ENCODE measurements around the gene NSMCE4A.
"Not testable (repeated sequence)": the region's sequence is repeated elsewhere in the genome, so short reads cannot be mapped to it uniquely, and the experiment has no call there.

The NSMCE4A gene

GRCh38 chr10:121936295-121936694, 38.7 kb downstream of the NSMCE4A start:
- DNase-seq (ENCODE audit: low spot score): no peak
- FAIRE-seq: no peak

GRCh38 chr10:121935702-121936101, 39.3 kb downstream of the NSMCE4A start:
- FAIRE-seq (no peak), DNase-seq (ENCODE audit: low spot score) (no peak)

- DNase-seq (ENCODE audit: low spot score); FAIRE-seq: not testable (repeated sequence)
These were observed 44.5 kb downstream of the NSMCE4A start for GRCh38 chr10:121930268-121931085.

GRCh38 chr10:121929585-121930267, 45.3 kb downstream of the NSMCE4A start:
- not testable (repeated sequence) for DNase-seq (ENCODE audit: low spot score); FAIRE-seq

DNA sequence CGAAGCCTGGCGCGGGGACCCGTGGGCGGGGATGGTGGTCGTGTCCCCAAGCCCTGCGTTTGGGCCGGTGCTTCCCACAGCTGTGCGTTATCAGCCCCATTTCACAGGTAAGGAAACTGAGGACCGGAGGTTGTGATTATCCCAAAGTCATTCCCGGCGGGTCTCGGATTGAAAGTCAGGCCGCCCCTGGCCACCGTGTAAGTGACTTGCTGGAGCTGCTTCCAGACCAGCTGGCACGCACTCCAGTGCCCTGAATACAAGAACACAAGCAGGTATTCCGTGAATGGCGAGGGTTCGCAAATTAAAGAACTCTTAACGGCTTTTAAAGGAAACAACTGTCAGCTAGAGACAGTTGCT, 46.5 kb downstream of the NSMCE4A start:
- DNase-seq (ENCODE audit: low spot score) (no peak), FAIRE-seq (no peak)

- no peak for FAIRE-seq
- peak; percentile 77 for DNase-seq (ENCODE audit: low spot score)
These were observed 47.0 kb downstream of the NSMCE4A start, which contains the start of gene ATE1 for GRCh38 chr10:121927841-121928527. Gene ATE1 (minus strand): TSS chr10:121928031. CDS start chr10:121927949, 82 bp downstream.

- no peak for FAIRE-seq
- peak; percentile 56 for DNase-seq (ENCODE audit: low spot score)
These were observed 47.6 kb downstream of the NSMCE4A start for GRCh38 chr10:121927318-121927840.

GRCh38 chr10:121926671-121927317, 48.2 kb downstream of the NSMCE4A start:
- FAIRE-seq: no peak
- no peak for DNase-seq (ENCODE audit: low spot score)

DNA sequence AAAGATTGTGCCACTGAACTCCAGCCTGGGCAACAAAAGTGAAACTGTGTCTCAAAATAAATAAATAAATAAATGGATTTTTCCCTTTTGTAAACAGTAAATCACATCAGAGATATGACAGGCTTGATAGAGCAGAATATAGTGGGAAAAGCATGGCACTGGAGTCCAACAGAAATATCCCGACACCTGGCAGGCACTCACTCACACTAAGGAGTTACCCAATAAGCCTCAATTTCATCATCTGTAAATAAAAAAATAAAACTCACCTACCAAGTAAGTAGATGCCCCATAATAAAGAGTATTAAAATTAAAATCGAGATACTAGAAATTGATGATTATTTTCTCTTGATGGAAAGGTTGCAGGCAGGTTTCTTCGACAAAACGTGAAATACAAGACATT, 48.9 kb downstream of the NSMCE4A start:
- no peak for FAIRE-seq
- no peak for DNase-seq (ENCODE audit: low spot score)

DNA sequence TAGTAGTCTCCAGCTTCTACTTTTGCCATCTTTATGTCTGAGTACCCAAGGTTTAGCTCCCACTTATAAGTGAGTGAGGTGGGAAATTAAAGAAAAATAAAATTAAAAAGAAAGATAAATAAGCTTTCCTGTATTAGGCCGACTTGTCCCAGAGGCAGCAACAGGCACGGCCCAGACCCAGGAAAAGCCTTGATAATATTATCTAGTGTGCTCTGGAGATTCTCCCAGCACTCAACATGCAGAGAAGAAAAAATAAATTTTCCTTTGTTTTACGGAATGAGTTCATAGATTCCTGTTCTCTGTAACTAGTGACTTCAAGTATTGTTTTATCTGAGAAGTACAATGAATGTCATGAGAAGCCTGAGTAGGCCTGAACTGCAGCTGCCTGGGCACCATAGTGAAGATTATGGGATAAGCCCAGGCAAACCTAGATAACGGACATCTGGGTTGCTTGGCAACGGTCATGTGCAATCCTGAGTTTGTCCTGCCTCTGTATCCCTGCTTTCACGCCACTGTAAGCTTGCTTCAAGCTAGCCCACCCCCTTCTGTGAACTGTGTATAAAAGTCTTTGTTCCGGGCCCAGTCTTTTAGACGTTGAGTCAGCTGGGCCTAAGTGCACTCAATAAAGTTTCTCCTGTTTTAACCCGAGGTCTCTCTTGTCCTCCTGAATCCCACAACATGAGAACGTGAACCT, 53.6 kb downstream of the NSMCE4A start:
- FAIRE-seq (no peak), DNase-seq (ENCODE audit: low spot score) (no peak)

GRCh38 chr10:121919666-121920065, 55.4 kb downstream of the NSMCE4A start:
- DNase-seq (ENCODE audit: low spot score) (no peak), FAIRE-seq (no peak)

DNA sequence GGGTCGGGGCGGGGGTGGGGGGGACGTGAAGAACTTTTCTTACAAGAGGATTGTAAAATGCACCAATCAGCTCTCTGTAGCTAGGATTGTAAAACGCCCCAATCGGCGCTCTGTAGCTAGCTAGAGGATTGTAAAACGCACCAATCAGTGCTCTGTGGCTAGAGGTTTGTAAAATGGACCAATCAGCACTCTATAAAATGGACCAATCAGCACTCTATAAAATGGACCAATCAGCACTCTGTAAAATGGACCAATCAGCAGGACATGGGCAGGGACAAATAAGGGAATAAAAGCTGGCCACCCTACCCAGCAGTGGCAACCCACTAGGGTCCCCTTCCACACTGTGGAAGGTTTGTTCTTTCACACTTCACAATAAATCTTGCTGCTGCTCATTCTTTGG, 56.2 kb downstream of the NSMCE4A start:
- FAIRE-seq; DNase-seq (ENCODE audit: low spot score): not testable (repeated sequence)

DNA sequence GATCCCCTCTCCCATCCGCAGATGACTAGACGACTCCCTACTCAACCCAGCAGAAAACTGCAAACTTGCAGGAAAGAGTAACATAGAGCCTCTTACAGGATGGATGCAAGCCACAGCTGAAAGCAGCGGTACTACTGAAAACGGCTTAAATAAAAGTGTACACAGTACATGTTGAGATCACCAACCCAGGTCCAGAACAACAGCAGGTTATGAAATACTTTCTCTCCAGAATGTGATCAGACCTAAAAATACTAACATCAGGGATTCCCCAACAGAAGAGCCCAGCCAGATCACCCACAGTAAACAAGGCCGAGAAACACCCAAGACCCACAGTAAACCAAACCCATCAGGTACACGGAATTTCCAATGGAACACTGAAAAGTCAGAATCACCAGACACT, 60.4 kb downstream of the NSMCE4A start:
- DNase-seq (ENCODE audit: low spot score) (no peak), FAIRE-seq (no peak)

- no peak for DNase-seq (ENCODE audit: low spot score)
- FAIRE-seq: no peak
These were observed 63.7 kb downstream of the NSMCE4A start for GRCh38 chr10:121911421-121911697.

DNA sequence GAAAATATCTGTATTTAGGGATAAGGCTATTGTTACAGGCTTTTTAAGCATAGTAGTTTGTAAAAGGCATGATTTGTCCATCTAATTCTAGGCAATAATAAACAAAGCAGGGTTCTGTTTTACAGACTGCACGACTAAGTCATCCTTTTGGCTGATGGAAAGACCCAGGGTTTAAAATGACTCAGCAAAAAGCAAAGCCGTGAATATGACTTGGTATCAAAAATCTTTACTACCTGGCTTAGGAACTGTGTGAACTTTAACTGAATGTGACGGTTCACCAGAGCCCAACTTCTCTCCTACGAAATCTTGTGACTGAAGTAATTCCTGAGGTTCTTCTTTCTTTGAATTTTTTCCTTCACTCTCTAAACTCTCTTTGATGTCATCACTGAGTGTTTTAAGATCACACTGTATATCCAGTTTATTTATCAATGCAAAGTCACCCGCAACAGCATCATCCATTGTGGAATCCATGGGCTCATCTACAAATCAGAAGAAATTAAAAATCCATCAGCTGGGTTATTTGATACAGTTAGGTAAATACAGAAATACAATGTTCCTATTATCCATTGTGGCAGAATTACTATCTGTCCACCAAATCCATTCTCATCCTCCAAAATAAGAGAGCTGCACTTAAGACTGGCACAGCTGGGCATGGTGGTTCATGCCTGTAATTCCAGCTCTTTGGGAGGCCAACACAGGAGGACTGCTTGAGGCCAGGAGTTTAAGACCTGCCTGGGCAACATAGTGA, 64.2 kb downstream of the NSMCE4A start:
- DNase-seq (ENCODE audit: low spot score) (peak; percentile 62), FAIRE-seq (peak; percentile 85)
